Measurements from ENCODE around the gene YARS2.

YARS2 gene

GRCh38 chr12:32718926-32719325 lies 36.8 kb downstream of the YARS2 start:
- Histone ChIP-seq H3K4me2 (ENCODE audit: low read depth, low read length) (no peak overlapping the region), H3K27me3 (replicated peaks; ENCODE audit: insufficient read depth, low read length) (no peaks in the 10 kb centered on the region), H3K9me2 (replicated peaks; ENCODE audit: insufficient read depth, low read length) (no peaks in the 10 kb centered on the region), H2AFZ (ENCODE audit: low read length) (no peak overlapping the region), H4K20me1 (ENCODE audit: insufficient read depth, low read length) (no peaks in the 10 kb centered on the region), H3K27ac (ENCODE audit: low read length) (no peak overlapping the region), H3K4me1 (ENCODE audit: low read length) (0 out of 2 replicates have a peak, but pooled peaks cover 6% of the 10 kb centered on the region), H3K79me2 (ENCODE audit: low read length) (no peaks in the 10 kb centered on the region), H3F3A (ENCODE audit: insufficient read depth, low read length) (no peaks in the 10 kb centered on the region; the same call in 1 of the 2 replicates), H3K9ac (ENCODE audit: low read length) (no peak overlapping the region), H3K36me3 (replicated peaks; ENCODE audit: insufficient read depth, low read length) (peaks cover 7% of the 10 kb centered on the region; the same call in 1 of the 2 replicates), H3K4me3 (ENCODE audit: low read length) (no peak overlapping the region), H3K9me3 (replicated peaks; ENCODE audit: insufficient read depth, low read length) (no peaks in the 10 kb centered on the region)
- DNase-seq, result no peak
- no peak for TF ChIP-seq CTCF (IDR thresholded peaks at IDR 0.05; ENCODE audit: low read length)
- TF ChIP-seq EZH2 (optimal IDR thresholded peaks at IDR 0.05; ENCODE audit: low read depth, low read length), result no peak
- no peak for TF ChIP-seq EZH2phosphoT487 (IDR thresholded peaks at IDR 0.05; ENCODE audit: low read length)

- H3K4me3 ChIP-seq (ENCODE audit: low read length), result no peak overlapping the region
- H4K20me1 ChIP-seq (ENCODE audit: insufficient read depth, low read length), result no peaks in the 10 kb centered on the region
- H3K27me3 ChIP-seq (replicated peaks; ENCODE audit: insufficient read depth, low read length), result no peaks in the 10 kb centered on the region
- H3K27ac ChIP-seq (ENCODE audit: low read length), result no peak overlapping the region
- peaks cover 2% of the 10 kb centered on the region; the same call in 1 of the 2 replicates for H3K36me3 ChIP-seq (replicated peaks; ENCODE audit: insufficient read depth, low read length)
- H2AFZ ChIP-seq (ENCODE audit: low read length), result no peak overlapping the region
- H3K79me2 ChIP-seq (ENCODE audit: low read length), result no peaks in the 10 kb centered on the region
- H3K4me2 ChIP-seq (ENCODE audit: low read depth, low read length), result no peak overlapping the region
- no peaks in the 10 kb centered on the region for H3K9me2 ChIP-seq (replicated peaks; ENCODE audit: insufficient read depth, low read length)
- H3K9me3 ChIP-seq (replicated peaks; ENCODE audit: insufficient read depth, low read length), result no peaks in the 10 kb centered on the region
- H3K9ac ChIP-seq (ENCODE audit: low read length), result no peak overlapping the region
- DNase-seq, result no peak
- 0 out of 2 replicates have a peak, but pooled peaks cover 6% of the 10 kb centered on the region for H3K4me1 ChIP-seq (ENCODE audit: low read length)
- TF ChIP-seq EZH2phosphoT487 (IDR thresholded peaks at IDR 0.05; ENCODE audit: low read length) (no peak), EZH2 (optimal IDR thresholded peaks at IDR 0.05; ENCODE audit: low read depth, low read length) (no peak), CTCF (IDR thresholded peaks at IDR 0.05; ENCODE audit: low read length) (no peak)
- no peaks in the 10 kb centered on the region; the same call in 1 of the 2 replicates for H3F3A ChIP-seq (ENCODE audit: insufficient read depth, low read length)
These were observed 40.9 kb downstream of the YARS2 start for GRCh38 chr12:32714772-32715171.

GRCh38 chr12:32708926-32709325 lies 46.8 kb downstream of the YARS2 start:
- Histone ChIP-seq H3K9me3 (replicated peaks; ENCODE audit: insufficient read depth, low read length) (no peaks in the 10 kb centered on the region), H3F3A (ENCODE audit: insufficient read depth, low read length) (peaks cover 10% of the 10 kb centered on the region; the same call in 1 of the 2 replicates), H3K27ac (ENCODE audit: low read length) (no peak overlapping the region), H3K4me3 (ENCODE audit: low read length) (no peak overlapping the region), H3K36me3 (replicated peaks; ENCODE audit: insufficient read depth, low read length) (no peaks in the 10 kb centered on the region), H4K20me1 (ENCODE audit: insufficient read depth, low read length) (no peaks in the 10 kb centered on the region), H3K4me1 (ENCODE audit: low read length) (peaks cover 12% of the 10 kb centered on the region), H3K9ac (ENCODE audit: low read length) (no peak overlapping the region), H3K79me2 (ENCODE audit: low read length) (peaks cover 27% of the 10 kb centered on the region), H3K27me3 (replicated peaks; ENCODE audit: insufficient read depth, low read length) (no peaks in the 10 kb centered on the region), H3K9me2 (replicated peaks; ENCODE audit: insufficient read depth, low read length) (no peaks in the 10 kb centered on the region), H3K4me2 (ENCODE audit: low read depth, low read length) (no peak overlapping the region), H2AFZ (ENCODE audit: low read length) (no peak overlapping the region)
- DNase-seq, result no peak
- TF ChIP-seq EZH2phosphoT487 (IDR thresholded peaks at IDR 0.05; ENCODE audit: low read length) (no peak), CTCF (IDR thresholded peaks at IDR 0.05; ENCODE audit: low read length) (no peak), EZH2 (optimal IDR thresholded peaks at IDR 0.05; ENCODE audit: low read depth, low read length) (no peak)

Data from MM.1S (cell line).